Trophoblast cell (in vitro differentiated cells and primary cell): Measurements from ENCODE around the gene FAM210B.

Experiments
- DNase-seq, 2 donors: peaks; one replicate each; pipeline ENCODE4 v3.0.0-alpha.2; 2016
- H2AFZ ChIP-seq: 2 replicates; pipeline ENCODE4 v1.6.1; 2013; ENCODE audit warnings: low read length, moderate library complexity, mild to moderate bottlenecking; ENCODE audit not compliant: insufficient read depth, poor library complexity
- H2AK5ac ChIP-seq: 2 replicates; pipeline ENCODE4 v1.6.1; 2013; ENCODE audit warnings: mild to moderate bottlenecking, low read length
- H2BK120ac ChIP-seq: 2 replicates; pipeline ENCODE4 v1.6.1; 2013; ENCODE audit warnings: low read length, mild to moderate bottlenecking, moderate library complexity; ENCODE audit not compliant: insufficient read depth, poor library complexity
- H2BK12ac ChIP-seq: 2 replicates; pipeline ENCODE4 v1.6.1; 2013; ENCODE audit warnings: mild to moderate bottlenecking, low read length, moderate library complexity
- H2BK5ac ChIP-seq: 2 replicates; pipeline ENCODE4 v1.6.1; 2013; ENCODE audit warnings: low read length, low read depth, moderate library complexity, mild to moderate bottlenecking; ENCODE audit not compliant: poor library complexity
- H3K14ac ChIP-seq: 2 replicates; pipeline ENCODE4 v1.6.1; 2013; ENCODE audit warnings: mild to moderate bottlenecking, low read length
- H3K18ac ChIP-seq: 2 replicates; pipeline ENCODE4 v1.6.1; 2013; ENCODE audit warnings: mild to moderate bottlenecking, low read length
- H3K23ac ChIP-seq: 2 replicates; pipeline ENCODE4 v1.6.1; 2013; ENCODE audit warnings: low read length
- H3K27ac ChIP-seq: 2 replicates; pipeline ENCODE4 v1.5.1; 2013; ENCODE audit warnings: low read depth, mild to moderate bottlenecking, inconsistent platforms, low read length, moderate library complexity
- H3K27me3 ChIP-seq: 2 replicates; pipeline ENCODE4 v1.6.1; 2013; ENCODE audit warnings: inconsistent platforms, mild to moderate bottlenecking, low read length, moderate library complexity; ENCODE audit not compliant: insufficient read depth
- H3K36me3 ChIP-seq, 2 experiments: 1 replicate in 1 of 2; 2 replicates in 1 of 2; pipeline ENCODE4 v1.6.1; 2013; ENCODE audit warnings: low read length in 2 of 2, mild to moderate bottlenecking in 2 of 2, moderate library complexity in 1 of 2; ENCODE audit not compliant: insufficient read depth in 2 of 2, control insufficient read depth in 1 of 2
- H3K4ac ChIP-seq: 2 replicates; pipeline ENCODE4 v1.6.1; 2013; ENCODE audit warnings: low read depth, mild to moderate bottlenecking, low read length, moderate library complexity
- H3K4me1 ChIP-seq, 2 experiments: 1 replicate in 1 of 2; 2 replicates in 1 of 2; pipeline ENCODE4 v1.6.1; 2013; ENCODE audit warnings: low read length in 2 of 2, mild to moderate bottlenecking in 2 of 2, moderate library complexity in 1 of 2; ENCODE audit not compliant: insufficient read depth in 2 of 2, control insufficient read depth in 1 of 2
- H3K4me2 ChIP-seq: 2 replicates; pipeline ENCODE4 v1.6.1; 2013; ENCODE audit warnings: inconsistent platforms, mild to moderate bottlenecking, low read length, moderate library complexity
- H3K4me3 ChIP-seq: 2 replicates; pipeline ENCODE4 v1.5.1; 2013; ENCODE audit warnings: mild to moderate bottlenecking, low read depth, low read length, inconsistent platforms
- H3K79me1 ChIP-seq: one replicate; pipeline ENCODE4 v1.6.1; 2013; ENCODE audit warnings: low read length
- H3K79me2 ChIP-seq: 2 replicates; pipeline ENCODE4 v1.6.1; 2013; ENCODE audit warnings: low read length, mild to moderate bottlenecking; ENCODE audit not compliant: control insufficient read depth, insufficient read depth, poor library complexity
- H3K9ac ChIP-seq: 2 replicates; pipeline ENCODE4 v1.6.1; 2013; ENCODE audit warnings: mild to moderate bottlenecking, low read length
- H3K9me3 ChIP-seq: 2 replicates; pipeline ENCODE4 v1.6.1; 2013; ENCODE audit warnings: low read depth, mild to moderate bottlenecking, control low read depth, inconsistent platforms, low read length; ENCODE audit not compliant: insufficient read depth
- H4K12ac ChIP-seq: 2 replicates; pipeline ENCODE4 v1.6.1; 2013; ENCODE audit warnings: low read depth, mild to moderate bottlenecking, low read length, moderate library complexity
- H4K8ac ChIP-seq: 2 replicates; pipeline ENCODE4 v1.6.1; 2013; ENCODE audit warnings: low read depth, mild to moderate bottlenecking, low read length, moderate library complexity
- H4K91ac ChIP-seq: one replicate; pipeline ENCODE4 v1.6.1; 2013; ENCODE audit warnings: low read depth, mild to moderate bottlenecking, low read length, moderate library complexity
- WGBS: extraction: QIAGEN DNeasy Blood & Tissue Kit; methylation state at CpG from one replicate; pipeline ENCODE4 v1.1.7; 2013; ENCODE audit warnings: missing lambda C conversion rate; ENCODE audit not compliant: insufficient read length, insufficient coverage; ENCODE audit errors: extremely low coverage; 5-methylcytosine and 5-hydroxymethylcytosine counted together

FAM210B gene

DNA sequence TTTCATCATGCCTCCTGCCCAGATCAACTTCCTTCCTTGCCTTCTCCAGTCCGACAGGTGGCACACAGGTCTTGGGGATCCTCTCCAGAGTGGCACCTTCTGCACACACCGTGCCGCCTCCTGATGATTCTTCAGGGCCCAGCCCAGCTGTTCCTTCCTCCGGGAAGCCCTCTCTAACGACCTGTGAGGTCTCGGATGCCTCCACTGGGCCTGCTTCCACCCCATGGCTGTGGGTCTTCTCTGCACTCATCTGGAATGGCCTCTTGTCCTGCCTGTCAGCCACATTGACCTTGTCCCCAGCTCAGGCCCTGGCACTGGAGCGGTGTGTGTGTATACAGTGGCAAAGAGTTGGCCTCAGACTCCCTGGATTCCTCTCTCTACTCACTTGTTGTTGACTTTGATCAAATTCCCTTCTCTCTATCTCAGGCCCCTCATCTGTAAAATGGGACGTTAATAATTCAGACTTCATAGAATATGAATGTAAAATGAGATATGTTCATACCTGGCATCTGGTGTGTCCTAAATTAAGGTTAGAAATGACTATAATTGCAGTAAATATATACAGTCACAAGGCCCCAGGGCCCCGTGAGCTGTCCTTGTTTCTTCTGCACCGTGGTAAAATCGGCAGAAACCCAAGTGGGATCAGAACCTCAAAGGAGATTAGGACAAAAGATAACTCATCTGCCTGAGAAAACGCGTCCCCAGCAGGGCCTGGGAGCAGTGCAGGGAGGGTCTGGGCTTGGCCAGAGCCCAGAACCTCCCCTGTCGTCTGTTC lies 1.5 kb downstream of the FAM210B start:
- H3K18ac ChIP-seq = peak overlapping the region; percentile 72
- H4K91ac ChIP-seq = peak overlapping the region; percentile 69
- H3K14ac ChIP-seq = peak overlapping the region; percentile 69
- H3K79me2 ChIP-seq = peaks cover 5% of the 10 kb centered on the region
- peaks cover 5 to 7% of the 10 kb centered on the region in 2 experiments for H3K36me3 ChIP-seq
- no CpG with 5 or more reads among the region's 14 CpGs for WGBS
- H3K4me1 ChIP-seq = peaks cover 11% of the 10 kb centered on the region in 2 experiments
- H3K79me1 ChIP-seq = peaks cover 15% of the 10 kb centered on the region
- H3K4me3 ChIP-seq = peak overlapping the region; percentile 9
- no peaks in the 10 kb centered on the region for H3K27me3 ChIP-seq
- peak overlapping the region; percentile 84 for H3K4me2 ChIP-seq
- no peak overlapping the region for H3K23ac ChIP-seq
- H2AK5ac ChIP-seq = no peak overlapping the region
- H2AFZ ChIP-seq = no peak overlapping the region
- no peak for DNase-seq
- H2BK5ac ChIP-seq = peak overlapping the region; percentile 29
- no peak overlapping the region for H3K9ac ChIP-seq
- peak overlapping the region; percentile 81 for H3K27ac ChIP-seq
- peak overlapping the region; percentile 63 for H4K8ac ChIP-seq
- H3K9me3 ChIP-seq = no peaks in the 10 kb centered on the region
- H3K4ac ChIP-seq = peak overlapping the region; percentile 48
- peak overlapping the region; percentile 36 for H2BK120ac ChIP-seq
- no peak overlapping the region for H4K12ac ChIP-seq
- peak overlapping the region; percentile 20 for H2BK12ac ChIP-seq

DNA sequence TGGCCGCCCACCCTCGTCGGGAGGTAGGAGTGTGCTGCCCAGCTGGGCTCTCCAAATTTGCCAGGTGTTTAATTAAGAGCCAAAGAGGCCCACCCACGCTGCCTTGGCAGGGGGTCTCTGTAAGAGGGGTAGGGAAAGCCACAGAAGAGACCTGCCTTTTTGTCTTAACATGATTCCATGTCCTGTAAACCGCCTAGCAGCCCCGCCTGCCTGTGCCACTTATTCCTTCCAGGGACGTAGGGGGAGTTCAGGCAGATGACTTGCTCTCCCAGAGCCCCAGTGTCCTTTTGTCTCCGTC lies 2.1 kb downstream of the FAM210B start:
- Histone ChIP-seq H2AFZ (no peak overlapping the region), H2AK5ac (no peak overlapping the region), H4K12ac (no peak overlapping the region), H3K27me3 (no peaks in the 10 kb centered on the region), H3K23ac (no peak overlapping the region), H3K4ac (peak overlapping the region; percentile 48), H4K8ac (no peak overlapping the region), H3K27ac (no peak overlapping the region), H4K91ac (no peak overlapping the region), H3K14ac (peak overlapping the region; percentile 13), H3K4me1 (peaks cover 11% of the 10 kb centered on the region in 2 experiments), H3K4me3 (no peak overlapping the region), H2BK12ac (peak overlapping the region; percentile 19), H3K9me3 (no peaks in the 10 kb centered on the region), H2BK5ac (no peak overlapping the region), H3K36me3 (peaks cover 9 to 10% of the 10 kb centered on the region in 2 experiments), H3K18ac (no peak overlapping the region), H3K9ac (no peak overlapping the region), H2BK120ac (no peak overlapping the region), H3K4me2 (no peak overlapping the region), H3K79me2 (peaks cover 5% of the 10 kb centered on the region), H3K79me1 (peaks cover 15% of the 10 kb centered on the region)
- no CpG with 5 or more reads among the region's 8 CpGs for WGBS
- DNase-seq = no peak

DNA sequence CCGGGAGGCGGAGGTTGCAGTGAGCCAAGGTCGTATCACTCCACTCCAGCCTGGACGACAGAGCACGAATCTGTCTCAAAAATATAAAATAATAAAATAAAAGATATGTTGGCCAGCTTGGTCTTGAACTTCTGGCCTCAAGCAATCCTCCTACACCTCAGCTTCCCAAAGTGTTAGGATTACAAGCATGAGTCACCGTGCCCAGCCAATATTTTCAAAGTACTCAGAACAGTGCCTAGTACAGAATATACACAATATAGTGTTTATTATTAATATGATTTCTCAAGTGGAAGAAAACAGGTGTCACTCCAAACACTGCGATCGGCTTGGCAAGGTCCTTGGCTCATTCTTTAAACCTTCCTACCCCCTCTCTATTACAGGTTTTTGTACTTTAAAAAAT lies 3.1 kb downstream of the FAM210B start:
- Histone ChIP-seq H3K36me3 (peaks cover 11 to 13% of the 10 kb centered on the region in 2 experiments), H4K12ac (no peak overlapping the region), H2BK5ac (no peak overlapping the region), H3K27ac (no peak overlapping the region), H3K4ac (no peak overlapping the region), H3K4me2 (no peak overlapping the region), H4K91ac (no peak overlapping the region), H3K4me1 (peaks cover 11% of the 10 kb centered on the region in 2 experiments), H3K18ac (no peak overlapping the region), H3K79me1 (peaks cover 15% of the 10 kb centered on the region), H2BK120ac (no peak overlapping the region), H4K8ac (no peak overlapping the region), H3K14ac (no peak overlapping the region), H3K23ac (no peak overlapping the region), H2AFZ (no peak overlapping the region), H3K79me2 (peaks cover 5% of the 10 kb centered on the region), H3K4me3 (no peak overlapping the region), H3K9me3 (no peaks in the 10 kb centered on the region), H2BK12ac (no peak overlapping the region), H3K27me3 (no peaks in the 10 kb centered on the region), H3K9ac (no peak overlapping the region), H2AK5ac (no peak overlapping the region)
- DNase-seq = no peak
- no CpG with 5 or more reads among the region's 8 CpGs for WGBS

DNA sequence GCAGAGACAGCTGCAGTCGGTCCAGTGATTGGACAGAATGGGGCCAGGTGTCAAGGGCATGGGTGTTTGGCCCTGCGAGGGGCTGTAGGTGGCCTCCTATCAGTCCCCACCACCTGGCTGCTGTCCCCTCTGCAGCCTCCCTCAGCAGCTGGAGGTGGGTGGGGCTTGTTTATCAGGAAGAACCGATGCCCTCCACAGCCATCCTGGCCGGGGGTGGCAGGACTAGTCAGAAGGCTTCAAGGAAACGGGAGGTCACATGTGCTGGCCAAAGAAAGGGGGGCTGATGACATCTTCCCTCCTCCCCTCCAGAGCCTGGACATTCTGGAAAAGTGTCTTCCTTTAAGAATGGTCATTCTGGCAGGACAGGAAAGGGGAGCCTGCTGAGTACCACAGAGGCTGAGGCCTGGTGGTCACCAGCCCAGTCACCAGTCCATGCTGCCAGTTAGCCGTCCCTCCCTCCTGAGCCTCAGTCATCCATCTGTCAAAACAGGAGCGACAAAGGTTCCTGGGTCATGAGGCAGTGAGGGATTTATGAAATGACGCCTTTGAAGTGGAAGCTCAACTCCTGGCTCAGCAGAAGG lies 4.1 kb downstream of the FAM210B start:
- H4K8ac ChIP-seq = no peak overlapping the region
- H2BK5ac ChIP-seq = no peak overlapping the region
- H3K27me3 ChIP-seq = no peaks in the 10 kb centered on the region
- H3K36me3 ChIP-seq = peaks cover 16 to 17% of the 10 kb centered on the region in 2 experiments
- H4K12ac ChIP-seq = no peak overlapping the region
- peaks cover 5% of the 10 kb centered on the region for H3K79me2 ChIP-seq
- no CpG with 5 or more reads among the region's 8 CpGs for WGBS
- no peak overlapping the region for H2BK12ac ChIP-seq
- no peak overlapping the region for H3K18ac ChIP-seq
- peaks cover 11% of the 10 kb centered on the region in 2 experiments for H3K4me1 ChIP-seq
- H4K91ac ChIP-seq = no peak overlapping the region
- H2BK120ac ChIP-seq = no peak overlapping the region
- no peak overlapping the region for H3K4me3 ChIP-seq
- no peak overlapping the region for H3K23ac ChIP-seq
- no peak overlapping the region for H2AFZ ChIP-seq
- no peak overlapping the region for H2AK5ac ChIP-seq
- H3K79me1 ChIP-seq = peaks cover 15% of the 10 kb centered on the region
- no peak overlapping the region for H3K4me2 ChIP-seq
- H3K14ac ChIP-seq = no peak overlapping the region
- peak overlapping the region; percentile 56 for H3K4ac ChIP-seq
- H3K9me3 ChIP-seq = no peaks in the 10 kb centered on the region
- no peak overlapping the region for H3K9ac ChIP-seq
- H3K27ac ChIP-seq = no peak overlapping the region
- no peak for DNase-seq
